Muscle layer of duodenum (tissue), 2 donors: ENCODE data around the gene RNU2-63P.

Experiments used
- H3K27ac ChIP-seq: one replicate; pipeline ENCODE4 v1.7.0; 2013; ENCODE audit warnings: mild to moderate bottlenecking, low read length
- H3K27me3 ChIP-seq: one replicate; pipeline ENCODE4 v1.7.0; 2013; ENCODE audit warnings: low read depth, mild to moderate bottlenecking, control low read depth, low read length
- H3K36me3 ChIP-seq, 2 donors: one replicate each; pipeline ENCODE4 v1.7.0; 2013; ENCODE audit warnings: low read length in 2 of 2, control low read depth in 1 of 2, mild to moderate bottlenecking in 1 of 2; ENCODE audit not compliant: insufficient read depth in 2 of 2, control insufficient read depth in 1 of 2
- H3K4me1 ChIP-seq, 2 donors: one replicate each; pipeline ENCODE4 v1.7.0; 2013; ENCODE audit warnings: low read length in 2 of 2, mild to moderate bottlenecking in 2 of 2, control low read depth in 1 of 2, moderate library complexity in 1 of 2; ENCODE audit not compliant: insufficient read depth in 2 of 2, control insufficient read depth in 1 of 2
- H3K4me3 ChIP-seq, 2 donors: one replicate each; pipeline ENCODE4 v1.7.0; 2013; ENCODE audit warnings: low read length in 2 of 2, low read depth in 1 of 2, mild to moderate bottlenecking in 1 of 2
- H3K9me3 ChIP-seq, 2 donors: one replicate each; pipeline ENCODE4 v1.7.0; 2013; ENCODE audit warnings: low read length in 2 of 2, control low read depth in 1 of 2, mild to moderate bottlenecking in 1 of 2; ENCODE audit not compliant: control insufficient read depth in 1 of 2
- donor health status: healthy.

Gene RNU2-63P

DNA sequence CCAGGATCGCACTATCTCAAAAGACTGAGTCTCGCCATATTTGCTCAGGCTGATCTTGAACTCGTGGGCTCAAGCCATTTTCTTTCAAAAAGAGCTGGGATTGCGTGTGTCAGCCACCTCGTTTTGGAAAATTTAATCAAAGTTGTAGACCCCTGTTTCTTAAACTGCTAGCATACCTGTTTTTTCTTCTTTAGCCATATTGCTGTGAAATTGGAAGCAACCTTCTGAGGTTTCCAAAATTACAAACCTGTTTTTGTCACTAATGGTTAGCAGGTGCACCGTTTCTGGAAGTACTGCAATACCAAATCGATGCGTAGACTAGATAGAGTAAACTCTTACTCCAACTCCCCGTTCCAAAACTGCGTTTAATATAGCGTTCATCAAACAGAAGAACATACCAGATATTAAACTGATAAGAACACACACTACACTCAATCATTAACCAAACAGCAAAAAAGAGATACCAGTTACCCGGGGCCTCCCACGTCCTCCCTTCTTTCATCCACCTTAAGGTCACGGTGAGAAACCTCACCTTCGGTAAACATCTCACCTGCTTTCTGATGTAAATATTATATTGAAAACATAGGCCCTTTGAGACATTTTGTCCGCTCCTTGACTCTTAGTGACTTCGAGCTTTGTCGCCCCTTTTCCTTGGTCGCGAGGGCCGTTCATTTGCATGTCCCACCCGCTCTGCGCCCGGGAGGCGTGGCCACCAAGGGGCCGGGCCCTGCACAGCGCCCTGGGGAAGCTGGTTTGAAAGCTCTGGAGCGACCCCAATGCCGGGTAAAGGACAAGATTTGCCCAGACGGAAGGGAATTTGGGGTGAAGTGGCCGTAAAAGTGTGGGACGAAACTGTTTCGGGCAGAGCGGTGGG is at the start of gene RNU2-63P:
RNU2-63P (minus strand) TSS at position 462 of the 874 bp plus-strand sequence.
- peak within 1 kb of the TSS; percentile 74 to 76 for H3K4me3 ChIP-seq
- peaks cover 0 to 6% of the 10 kb centered on the region in 2 donors for H3K4me1 ChIP-seq
- H3K27ac ChIP-seq, result peak within 1 kb of the TSS; percentile 86
- H3K9me3 ChIP-seq, result no peaks in the 10 kb centered on the region
- no peaks in the 10 kb centered on the region for H3K27me3 ChIP-seq
- no peaks in the 10 kb centered on the region for H3K36me3 ChIP-seq

DNA sequence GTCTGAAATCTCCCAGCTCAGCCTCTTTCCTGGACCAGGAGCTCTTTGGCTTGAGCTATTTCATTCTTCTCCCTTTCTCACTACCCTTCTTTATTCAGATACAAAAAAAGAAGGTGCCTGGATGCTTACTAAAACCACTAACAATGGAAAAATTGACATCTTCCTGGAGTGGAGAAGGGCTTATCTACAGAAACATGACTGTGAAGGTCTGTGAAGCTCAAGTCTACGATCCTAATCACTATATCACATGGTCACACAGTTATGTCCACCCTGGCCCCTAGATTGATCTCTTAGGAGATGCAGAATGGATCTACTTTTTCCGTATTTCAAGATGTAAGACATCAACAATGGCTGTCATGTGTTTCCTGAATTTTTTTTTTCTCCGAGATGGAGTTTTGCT is 44.9 kb upstream of the RNU2-63P start:
- Histone ChIP-seq H3K4me3 (no peak overlapping the region), H3K9me3 (no peaks in the 10 kb centered on the region), H3K27me3 (no peaks in the 10 kb centered on the region), H3K27ac (no peak overlapping the region), H3K4me1 (peaks cover 0 to 4% of the 10 kb centered on the region in 2 donors), H3K36me3 (no peaks in the 10 kb centered on the region)

DNA sequence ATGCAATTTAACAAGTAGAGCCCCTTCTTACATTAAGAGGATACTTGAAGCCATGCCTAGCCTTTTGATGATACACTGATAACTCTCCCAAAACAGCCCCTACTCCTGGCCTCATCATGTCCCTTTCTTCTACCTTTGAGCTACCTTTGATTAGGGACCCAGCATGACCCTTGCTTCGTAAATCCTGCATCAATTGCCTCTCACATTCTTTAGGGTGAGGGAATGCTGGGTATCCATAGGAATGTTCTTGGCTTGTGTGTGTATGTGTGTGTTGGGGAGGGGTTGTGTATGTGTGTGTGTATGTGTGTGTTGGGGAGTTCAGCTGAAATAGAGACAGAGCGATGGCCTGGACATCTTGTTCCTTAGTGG is 44.5 kb upstream of the RNU2-63P start:
- H3K4me1 ChIP-seq, result peaks cover 0 to 8% of the 10 kb centered on the region in 2 donors
- H3K36me3 ChIP-seq, result no peaks in the 10 kb centered on the region
- H3K4me3 ChIP-seq, result no peak overlapping the region
- no peaks in the 10 kb centered on the region for H3K27me3 ChIP-seq
- H3K27ac ChIP-seq, result peak overlapping the region; percentile 3
- no peaks in the 10 kb centered on the region for H3K9me3 ChIP-seq

DNA sequence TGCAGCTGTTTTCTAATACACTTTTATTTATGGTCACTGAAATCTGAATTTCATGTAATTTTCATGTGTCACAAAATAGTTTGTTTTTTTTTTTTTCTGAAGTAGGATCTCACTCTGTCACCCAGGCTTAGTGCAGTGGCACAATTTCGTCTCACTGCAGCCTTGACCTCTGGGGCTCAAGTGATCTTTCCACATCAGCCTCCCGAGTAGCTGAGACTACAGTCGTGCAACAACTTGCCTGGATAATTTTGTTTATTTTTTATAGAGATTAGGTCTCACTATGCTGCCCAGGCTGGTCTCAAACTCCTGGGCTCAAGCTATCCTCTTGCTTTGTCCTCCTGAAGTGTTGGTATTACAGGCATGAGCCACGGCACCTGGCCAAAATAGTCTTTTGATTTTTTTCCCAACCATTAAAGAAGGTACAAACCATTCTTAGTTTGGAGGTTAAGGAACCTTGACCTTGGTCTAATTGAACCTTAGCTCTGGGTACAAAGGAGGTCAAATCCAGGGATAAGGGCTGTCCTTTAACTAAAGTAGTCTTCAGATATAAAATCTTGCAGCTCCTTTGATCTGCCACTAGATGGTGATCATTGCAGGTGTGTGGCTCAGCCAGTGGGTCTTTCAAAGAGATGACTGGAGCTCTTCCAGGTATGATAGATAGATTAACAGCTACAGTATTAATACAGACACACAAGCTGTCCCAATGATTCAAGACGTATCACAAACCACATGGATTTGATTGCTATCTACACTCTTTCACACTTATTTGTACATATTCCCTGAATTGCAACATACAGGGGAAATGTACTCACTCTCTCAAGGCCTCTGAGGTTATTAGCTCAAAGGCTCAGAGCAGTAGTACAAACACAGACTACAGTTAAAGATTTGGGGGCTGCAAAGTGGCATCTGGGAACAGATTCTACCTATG is 43.9 kb upstream of the RNU2-63P start:
- Histone ChIP-seq H3K4me1 (peaks cover 0 to 8% of the 10 kb centered on the region in 2 donors), H3K27ac (peak overlapping the region; percentile 3), H3K4me3 (no peak overlapping the region), H3K27me3 (no peaks in the 10 kb centered on the region), H3K9me3 (no peaks in the 10 kb centered on the region), H3K36me3 (no peaks in the 10 kb centered on the region)

DNA sequence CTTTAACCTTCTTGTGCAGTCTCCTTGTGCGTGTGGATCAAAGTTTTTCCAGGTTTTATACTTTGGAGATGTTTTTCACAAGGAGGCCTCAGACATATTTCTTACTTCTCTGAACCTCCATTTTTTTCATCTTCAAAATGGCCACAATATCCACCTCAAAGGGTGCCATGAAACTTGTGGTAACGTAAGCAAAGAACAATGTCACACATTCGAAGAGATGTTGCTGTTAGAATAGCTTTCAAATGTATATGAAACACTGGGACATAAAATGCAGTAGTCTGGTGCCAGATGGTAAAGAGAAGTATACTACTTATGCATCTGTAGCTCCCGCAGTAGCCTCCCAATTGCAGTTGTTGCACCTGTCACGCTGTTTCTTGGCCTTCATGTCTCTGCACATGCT is 41.8 kb upstream of the RNU2-63P start:
- H3K27me3 ChIP-seq, result no peaks in the 10 kb centered on the region
- H3K36me3 ChIP-seq, result no peaks in the 10 kb centered on the region
- H3K4me3 ChIP-seq, result no peak overlapping the region
- H3K9me3 ChIP-seq, result no peaks in the 10 kb centered on the region
- H3K27ac ChIP-seq, result no peak overlapping the region
- H3K4me1 ChIP-seq, result peaks cover 15 to 16% of the 10 kb centered on the region in 2 donors

DNA sequence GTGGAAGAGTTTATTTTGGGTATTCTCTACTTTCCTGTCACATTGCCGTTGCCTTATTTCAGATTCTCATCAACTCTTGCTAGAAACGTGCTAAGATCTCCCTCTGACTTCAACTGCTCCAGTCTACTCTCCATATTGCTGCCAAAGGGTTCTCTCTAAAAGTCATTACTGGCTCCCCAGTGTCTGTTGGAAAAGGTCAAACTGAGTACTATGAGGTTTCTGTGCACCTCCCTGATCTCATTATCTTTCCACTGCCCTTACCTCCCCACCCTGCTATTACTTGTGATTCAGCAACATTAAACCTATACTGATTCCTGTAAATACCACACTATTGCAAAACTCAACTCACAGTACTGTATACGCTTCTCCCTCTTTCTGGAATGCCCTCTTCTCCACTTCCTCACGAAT is 41.1 kb upstream of the RNU2-63P start:
- no peaks in the 10 kb centered on the region for H3K27me3 ChIP-seq
- H3K9me3 ChIP-seq, result no peaks in the 10 kb centered on the region
- H3K27ac ChIP-seq, result no peak overlapping the region
- H3K4me1 ChIP-seq, result peaks cover 16 to 21% of the 10 kb centered on the region in 2 donors
- H3K4me3 ChIP-seq, result no peak overlapping the region
- no peaks in the 10 kb centered on the region for H3K36me3 ChIP-seq

DNA sequence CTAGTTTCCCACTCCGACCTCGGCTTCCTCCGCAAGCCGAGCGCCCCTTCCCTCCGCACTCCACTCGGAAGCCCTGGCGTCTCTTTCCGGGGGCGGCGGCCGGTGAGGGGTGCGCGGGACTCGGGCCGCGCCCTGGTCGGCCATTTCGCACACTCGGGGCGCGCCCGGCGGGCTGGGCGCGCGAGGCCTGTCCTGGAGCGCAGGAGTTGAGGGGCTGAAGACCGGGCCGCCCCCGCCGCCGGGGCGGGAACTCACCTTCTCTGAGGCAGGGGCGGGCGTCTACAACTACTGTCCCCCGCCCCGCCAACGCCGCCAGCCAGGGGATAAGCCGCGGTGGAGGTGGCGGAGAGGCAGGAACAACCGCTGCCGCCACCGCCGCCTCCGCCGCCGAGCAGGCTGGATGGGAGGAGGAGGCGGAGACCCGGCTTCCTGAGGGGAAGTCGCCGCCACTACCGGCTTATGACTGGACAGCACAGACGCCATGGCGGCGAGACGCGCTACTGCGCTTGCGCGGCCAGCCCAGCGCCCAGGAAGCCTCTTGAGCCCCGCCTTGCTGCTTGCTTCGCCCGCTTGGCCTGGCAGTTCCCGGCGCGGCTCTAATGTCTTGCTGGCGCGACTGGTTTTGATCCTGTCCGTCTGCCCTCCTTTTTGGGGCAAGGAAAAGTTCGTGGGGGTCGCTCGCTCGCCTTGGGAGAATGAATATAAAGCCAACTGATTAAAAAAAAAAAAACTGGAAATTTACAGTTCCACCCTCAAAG is 39.2 kb upstream of the RNU2-63P start, which contains the start of gene KRCC1:
KRCC1 (minus strand) TSS at position 413 of the 758 bp plus-strand sequence. CDS start 27,220 bp downstream, outside the sequence.
- Histone ChIP-seq H3K27me3 (no peaks in the 10 kb centered on the region), H3K4me3 (peak within 1 kb of the TSS; percentile 79 to 97), H3K4me1 (peaks cover 14 to 27% of the 10 kb centered on the region in 2 donors), H3K27ac (peak within 1 kb of the TSS; percentile 96), H3K36me3 (no peaks in the 10 kb centered on the region), H3K9me3 (no peaks in the 10 kb centered on the region)

DNA sequence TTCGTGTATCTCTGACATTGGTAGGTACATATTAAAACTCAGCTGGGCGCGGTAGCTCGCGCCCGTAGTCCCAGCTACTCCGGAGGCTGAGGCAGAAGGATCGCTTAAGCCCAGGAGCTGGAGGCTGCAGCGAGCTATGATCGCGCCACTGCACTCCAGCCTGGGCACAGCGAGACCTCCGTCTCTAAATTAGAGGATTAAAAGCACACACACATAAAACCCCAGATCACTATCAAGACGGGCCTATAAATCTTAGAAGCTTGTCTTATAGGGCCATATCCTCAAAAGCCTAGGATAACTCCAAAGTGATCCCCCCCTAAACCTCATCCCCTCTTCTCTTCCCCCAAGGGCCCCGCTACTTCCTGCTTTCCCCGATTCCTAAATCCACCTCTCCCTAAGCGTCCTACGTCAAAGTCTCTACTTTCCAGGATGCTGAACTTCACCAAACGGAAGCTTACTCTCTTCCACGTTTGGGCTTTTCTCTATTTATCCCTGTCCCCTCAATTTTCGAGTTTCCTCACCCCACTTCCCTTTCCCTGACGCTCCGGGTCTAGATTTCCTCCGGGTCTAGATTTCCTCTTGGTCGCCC is 38.5 kb upstream of the RNU2-63P start:
- peaks cover 11 to 27% of the 10 kb centered on the region in 2 donors for H3K4me1 ChIP-seq
- peak overlapping the region; percentile 79 to 97 for H3K4me3 ChIP-seq
- no peaks in the 10 kb centered on the region for H3K36me3 ChIP-seq
- no peaks in the 10 kb centered on the region for H3K9me3 ChIP-seq
- H3K27ac ChIP-seq, result peak overlapping the region; percentile 96
- no peaks in the 10 kb centered on the region for H3K27me3 ChIP-seq

DNA sequence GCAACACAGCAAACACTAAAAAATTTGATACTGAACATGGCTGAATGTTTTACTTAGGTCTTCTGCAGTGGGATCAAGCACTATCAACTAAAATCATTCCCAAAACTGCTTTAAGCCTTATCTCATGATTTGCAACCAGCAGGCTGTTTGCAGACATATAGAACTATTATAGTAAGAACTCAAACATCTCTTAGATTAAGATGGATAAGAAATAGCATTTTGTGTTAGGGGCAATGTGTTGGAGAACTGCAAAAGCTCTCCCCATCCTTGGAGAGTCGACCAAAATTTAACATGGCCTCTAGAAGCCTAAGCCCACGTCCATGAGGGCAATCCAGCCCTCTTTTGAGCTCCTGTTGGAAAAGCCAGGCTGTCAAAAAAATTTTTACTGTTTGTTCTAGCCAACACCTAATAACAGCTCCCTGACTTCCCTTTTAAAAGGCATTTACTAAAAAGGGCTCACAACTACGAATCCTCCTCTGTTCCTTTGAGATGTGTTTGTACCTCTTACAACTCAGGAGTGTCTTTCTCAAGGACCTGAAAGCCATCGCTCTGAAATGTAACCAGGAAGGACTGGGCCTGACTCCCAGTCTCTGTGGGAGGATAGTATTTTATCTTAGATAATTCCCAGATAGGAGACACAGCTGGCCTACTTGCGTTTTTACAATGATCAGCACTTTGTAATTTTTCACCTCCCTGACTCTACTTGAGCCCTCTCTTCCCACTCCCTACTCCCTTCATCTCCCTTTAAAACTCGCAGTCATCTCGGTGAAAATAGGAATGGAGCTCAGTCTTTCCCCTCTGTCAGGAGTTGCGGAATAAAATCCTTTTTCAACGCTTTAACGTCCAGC is 37.8 kb upstream of the RNU2-63P start:
- H3K27ac ChIP-seq, result peak overlapping the region; percentile 96
- H3K36me3 ChIP-seq, result no peaks in the 10 kb centered on the region
- H3K27me3 ChIP-seq, result no peaks in the 10 kb centered on the region
- peaks cover 11 to 27% of the 10 kb centered on the region in 2 donors for H3K4me1 ChIP-seq
- H3K9me3 ChIP-seq, result no peaks in the 10 kb centered on the region
- H3K4me3 ChIP-seq, result peak overlapping the region; percentile 79 to 97

DNA sequence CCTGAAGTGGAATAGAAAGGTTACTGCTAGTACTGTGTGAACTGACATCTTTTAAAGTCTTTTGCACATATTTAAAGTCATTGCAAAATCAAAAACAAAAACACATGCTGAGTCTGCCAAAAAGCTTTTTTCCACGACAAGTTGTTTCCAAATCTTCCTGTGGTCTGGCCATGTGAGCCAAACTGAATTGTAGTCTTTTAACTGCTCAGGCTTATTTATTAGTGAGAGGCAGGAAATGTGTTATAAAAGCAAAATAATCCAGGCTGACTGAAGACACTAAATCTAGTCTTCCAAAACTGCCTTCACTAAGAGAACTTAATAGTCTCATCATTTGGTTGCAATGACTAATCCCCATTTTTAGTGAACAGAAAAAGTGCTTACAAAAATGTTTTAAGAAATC is 36.9 kb upstream of the RNU2-63P start:
- Histone ChIP-seq H3K36me3 (no peaks in the 10 kb centered on the region), H3K4me1 (peaks cover 11 to 27% of the 10 kb centered on the region in 2 donors), H3K27ac (peak overlapping the region; percentile 30), H3K4me3 (peak overlapping the region; percentile 79 to 97), H3K9me3 (no peaks in the 10 kb centered on the region), H3K27me3 (no peaks in the 10 kb centered on the region)
